ENCODE measurements around the gene NT5DC2.

Gene NT5DC2

DNA sequence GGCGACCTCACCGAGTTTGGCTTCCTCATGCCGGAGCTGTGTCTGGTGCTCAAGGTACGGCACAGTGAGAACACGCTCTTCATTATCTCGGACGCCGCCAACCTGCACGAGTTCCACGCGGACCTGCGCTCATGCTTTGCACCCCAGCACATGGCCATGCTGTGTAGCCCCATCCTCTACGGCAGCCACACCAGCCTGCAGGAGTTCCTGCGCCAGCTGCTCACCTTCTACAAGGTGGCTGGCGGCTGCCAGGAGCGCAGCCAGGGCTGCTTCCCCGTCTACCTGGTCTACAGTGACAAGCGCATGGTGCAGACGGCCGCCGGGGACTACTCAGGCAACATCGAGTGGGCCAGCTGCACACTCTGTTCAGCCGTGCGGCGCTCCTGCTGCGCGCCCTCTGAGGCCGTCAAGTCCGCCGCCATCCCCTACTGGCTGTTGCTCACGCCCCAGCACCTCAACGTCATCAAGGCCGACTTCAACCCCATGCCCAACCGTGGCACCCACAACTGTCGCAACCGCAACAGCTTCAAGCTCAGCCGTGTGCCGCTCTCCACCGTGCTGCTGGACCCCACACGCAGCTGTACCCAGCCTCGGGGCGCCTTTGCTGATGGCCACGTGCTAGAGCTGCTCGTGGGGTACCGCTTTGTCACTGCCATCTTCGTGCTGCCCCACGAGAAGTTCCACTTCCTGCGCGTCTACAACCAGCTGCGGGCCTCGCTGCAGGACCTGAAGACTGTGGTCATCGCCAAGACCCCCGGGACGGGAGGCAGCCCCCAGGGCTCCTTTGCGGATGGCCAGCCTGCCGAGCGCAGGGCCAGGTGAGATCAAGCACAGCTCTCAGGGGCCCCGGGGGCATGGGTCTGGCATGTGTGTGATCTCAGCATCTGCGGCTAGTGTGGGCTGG, 45.6 kb downstream of the NT5DC2 start:
- no peak for DNase-seq (ENCODE audit: low spot score)

DNA sequence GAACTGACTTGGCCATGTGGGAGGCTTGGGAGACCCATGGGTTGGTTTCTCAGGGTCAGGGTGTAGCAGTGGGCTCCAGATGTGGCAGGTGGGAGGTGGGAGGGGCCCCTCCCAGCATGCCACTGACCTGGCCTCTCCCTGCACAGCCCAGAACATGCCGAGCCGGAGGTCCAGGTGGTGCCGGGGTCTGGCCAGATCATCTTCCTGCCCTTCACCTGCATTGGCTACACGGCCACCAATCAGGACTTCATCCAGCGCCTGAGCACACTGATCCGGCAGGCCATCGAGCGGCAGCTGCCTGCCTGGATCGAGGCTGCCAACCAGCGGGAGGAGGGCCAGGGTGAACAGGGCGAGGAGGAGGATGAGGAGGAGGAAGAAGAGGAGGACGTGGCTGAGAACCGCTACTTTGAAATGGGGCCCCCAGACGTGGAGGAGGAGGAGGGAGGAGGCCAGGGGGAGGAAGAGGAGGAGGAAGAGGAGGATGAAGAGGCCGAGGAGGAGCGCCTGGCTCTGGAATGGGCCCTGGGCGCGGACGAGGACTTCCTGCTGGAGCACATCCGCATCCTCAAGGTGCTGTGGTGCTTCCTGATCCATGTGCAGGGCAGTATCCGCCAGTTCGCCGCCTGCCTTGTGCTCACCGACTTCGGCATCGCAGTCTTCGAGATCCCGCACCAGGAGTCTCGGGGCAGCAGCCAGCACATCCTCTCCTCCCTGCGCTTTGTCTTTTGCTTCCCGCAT, 46.4 kb downstream of the NT5DC2 start:
- no peak for DNase-seq (ENCODE audit: low spot score)

DNA sequence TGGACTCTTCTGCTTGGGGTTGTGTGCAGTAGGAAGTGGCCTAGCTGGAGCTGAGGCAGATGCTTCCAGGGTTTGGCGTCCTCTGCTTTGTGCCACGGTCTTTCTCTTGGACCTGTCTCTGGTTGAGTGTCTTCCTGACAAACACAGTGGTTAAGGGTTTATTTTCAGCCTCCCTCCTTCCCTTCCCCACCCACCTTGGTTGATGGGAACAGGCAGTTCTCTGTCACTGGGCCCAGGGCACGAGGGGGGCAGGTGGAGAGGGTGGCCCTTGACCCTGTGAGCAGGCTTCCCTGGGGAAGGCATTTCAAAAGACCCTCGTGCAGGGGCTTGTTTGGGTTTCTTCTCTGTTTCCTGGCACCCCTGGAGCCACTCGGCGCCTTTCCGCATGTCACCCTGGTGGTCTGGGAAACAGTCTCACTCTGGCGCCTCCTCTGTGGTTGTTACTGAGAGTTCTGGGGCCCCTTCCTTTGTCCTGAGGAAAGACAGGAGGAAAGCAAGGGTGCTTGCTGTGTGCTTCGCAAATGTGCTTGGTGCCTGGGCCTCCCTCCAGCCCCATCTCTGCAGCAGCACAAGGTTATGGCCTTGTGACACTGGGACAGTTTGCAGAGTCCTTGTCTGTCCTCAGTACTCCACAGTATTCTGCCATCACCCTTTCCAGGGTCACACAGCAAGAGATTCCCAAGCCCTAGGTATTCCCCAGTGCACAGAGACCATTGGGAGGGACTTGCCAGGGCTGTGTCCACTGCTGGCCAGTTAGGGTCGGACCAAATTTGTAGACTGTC, 48.8 kb downstream of the NT5DC2 start:
- DNase-seq (ENCODE audit: low spot score), result no peak

DNA sequence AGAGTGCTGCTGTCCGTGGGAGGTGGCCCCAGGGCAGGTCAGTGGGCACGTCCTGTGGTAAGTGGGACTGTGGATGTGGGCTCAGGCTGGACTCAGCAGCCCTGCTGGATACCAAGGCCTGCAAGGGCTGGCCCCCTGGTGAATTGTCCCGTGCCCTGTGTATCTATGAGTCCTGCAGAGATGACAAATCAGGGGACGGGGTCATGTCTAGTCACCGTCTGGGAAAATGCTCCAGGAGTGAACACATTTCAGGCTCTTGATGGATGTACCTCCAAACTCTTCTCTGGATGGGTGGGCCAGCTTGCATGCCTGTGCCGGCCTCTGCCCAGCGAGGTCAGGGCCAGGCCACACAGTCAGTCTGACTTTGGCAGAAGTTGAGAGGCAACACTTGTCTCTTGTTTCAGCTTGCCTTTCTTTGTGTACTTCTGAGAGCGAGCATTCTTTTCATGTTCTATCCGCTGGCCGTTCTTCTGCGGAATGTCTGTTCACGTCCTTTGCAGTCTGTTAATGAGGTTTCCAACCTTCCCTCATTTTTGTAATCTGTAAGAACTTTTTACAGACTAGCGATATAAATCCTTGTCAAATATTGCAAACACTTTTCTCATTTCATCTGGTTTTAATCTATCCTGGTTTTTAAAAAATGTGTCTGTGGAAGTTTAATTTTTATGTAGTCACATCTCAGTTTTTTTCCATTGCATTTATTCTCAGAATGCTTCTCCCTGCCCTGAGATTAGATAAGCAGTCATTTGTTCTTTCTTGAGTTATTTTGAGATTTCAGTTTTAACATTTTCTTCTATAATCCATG, 49.9 kb downstream of the NT5DC2 start:
- DNase-seq (ENCODE audit: low spot score), result no peak

DNA sequence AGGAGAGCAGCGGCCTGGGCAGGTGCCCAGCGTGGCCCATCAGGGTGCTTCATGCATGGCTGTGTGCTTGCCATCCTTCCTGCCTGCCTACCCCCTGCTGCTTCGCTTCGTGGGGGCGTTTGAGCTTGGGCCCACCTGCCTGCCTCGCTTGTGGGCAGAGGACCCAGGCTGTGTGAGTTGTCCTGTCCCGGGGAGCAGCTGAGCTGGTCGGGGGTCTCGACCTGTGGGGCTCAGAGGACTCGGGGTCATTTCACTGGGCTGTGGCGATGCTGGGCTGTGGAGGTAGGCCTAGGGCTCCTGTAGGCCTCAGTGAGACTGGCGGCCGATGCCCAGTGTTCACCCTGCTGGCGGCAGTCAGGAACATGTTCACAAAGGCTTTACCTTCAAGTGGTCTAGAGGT, 50.6 kb downstream of the NT5DC2 start:
- DNase-seq (ENCODE audit: low spot score), result no peak

DNA sequence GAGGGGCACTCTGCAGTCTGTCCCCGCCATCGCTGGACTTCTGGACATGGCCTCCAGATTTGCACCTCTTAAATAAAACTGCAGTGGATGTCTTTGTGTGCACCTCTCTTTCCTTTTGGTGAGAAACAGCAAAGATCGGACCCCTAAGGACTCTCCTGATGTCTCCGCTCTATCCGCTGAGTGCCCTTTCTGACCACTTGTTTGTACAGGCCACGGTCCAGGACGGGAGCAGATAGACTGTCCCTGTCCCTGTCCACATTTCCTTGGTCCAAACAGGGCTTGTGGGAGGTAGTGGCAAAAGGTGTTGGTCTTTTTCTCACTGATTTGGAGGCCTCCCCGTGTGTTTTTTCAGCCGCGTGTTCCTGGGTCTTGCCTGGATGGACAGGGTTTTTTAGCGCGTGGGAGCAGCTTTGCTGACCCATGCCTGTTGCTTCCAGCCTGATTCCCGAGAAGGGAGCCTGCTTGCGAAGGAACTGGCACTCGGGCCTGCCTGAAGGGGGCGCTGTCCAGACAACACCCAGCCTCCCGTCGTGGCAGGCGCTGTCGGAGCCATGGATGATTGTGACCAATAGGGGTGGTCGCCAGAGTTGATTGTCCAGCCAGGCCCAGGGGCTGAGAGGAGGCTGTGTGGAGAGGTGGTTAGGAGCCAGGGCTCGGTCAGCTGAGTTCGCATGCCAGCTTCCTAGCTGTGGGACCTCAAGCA, 51.7 kb downstream of the NT5DC2 start:
- no peak for DNase-seq (ENCODE audit: low spot score)

DNA sequence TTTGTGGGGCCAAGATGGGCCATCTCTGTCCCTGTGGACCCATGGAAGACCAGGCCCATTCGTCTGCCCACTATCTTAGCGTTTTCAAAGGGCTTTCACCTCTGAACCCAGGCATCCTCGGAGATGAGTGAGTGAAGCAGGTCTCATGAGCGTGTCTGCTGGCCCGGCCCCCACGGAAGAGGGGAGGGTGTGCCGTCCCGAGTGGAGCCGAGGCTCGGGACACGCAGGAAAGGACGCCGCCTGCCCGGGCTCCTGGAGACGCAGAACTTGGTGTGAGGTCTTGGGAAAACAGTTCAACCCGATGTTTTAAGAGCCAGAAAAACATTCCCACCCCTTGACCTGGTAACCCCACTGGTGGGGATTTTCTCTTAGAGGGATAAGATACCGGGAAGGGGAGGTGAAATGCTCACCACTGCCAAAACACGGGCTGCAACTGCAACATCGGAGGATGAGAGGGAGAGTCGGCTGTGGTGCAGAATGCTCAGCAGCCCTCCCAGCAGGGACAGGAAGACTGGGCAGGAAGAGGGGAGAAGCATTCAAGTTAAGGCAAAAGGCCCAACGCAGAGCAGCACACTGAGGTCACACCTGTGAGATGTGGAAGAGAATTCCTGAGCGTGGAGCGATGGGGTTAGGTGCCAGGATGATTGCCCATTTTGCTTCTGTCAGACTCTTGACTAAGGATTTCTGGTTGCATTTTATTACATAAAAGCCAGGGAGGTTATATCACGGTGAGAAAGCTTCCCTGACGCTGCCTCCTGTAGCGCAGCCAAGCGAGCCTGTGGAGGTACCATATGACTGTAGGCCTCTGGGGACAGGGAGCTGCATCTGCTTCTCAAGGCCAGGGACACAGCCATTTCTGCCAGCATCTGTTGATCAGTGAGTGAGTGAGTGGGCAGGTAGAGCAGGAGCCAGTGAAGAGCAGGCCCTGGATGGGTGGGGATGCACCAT, 52.6 kb downstream of the NT5DC2 start:
- no peak for DNase-seq (ENCODE audit: low spot score)

DNA sequence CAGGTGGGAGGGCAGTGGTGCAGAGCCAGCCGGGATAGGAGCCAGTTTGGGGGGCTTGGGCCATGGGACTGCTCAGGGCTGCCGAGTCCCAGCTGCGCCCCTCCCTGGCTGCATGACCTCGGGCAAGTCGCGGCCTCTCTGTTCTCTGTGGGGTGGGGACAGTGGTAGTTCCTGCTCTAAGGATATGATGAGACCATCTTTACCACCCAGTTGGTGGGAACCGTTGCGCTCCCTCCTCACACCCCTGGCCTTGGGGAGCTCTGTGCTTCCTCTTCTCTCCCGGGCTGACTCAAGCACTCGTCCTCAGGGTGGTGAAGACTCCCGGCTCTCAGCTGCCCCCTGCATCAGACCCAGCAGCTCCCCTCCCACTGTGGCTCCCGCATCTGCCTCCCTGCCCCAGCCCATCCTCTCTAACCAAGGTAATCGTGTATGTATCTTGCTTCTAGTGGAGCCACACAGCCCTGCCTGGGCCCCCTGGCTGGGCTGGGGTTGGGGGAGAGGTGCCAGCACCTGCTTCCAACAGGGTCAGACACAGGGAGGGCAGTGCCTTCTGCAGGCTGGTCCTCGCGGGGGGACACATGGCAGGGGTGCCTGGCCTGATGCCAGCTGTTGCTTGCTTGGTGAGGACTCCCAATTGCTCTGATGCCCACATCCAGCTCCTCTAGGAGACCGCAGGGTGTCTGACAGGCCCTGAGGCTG, 53.6 kb downstream of the NT5DC2 start:
- no peak for DNase-seq (ENCODE audit: low spot score)

DNA sequence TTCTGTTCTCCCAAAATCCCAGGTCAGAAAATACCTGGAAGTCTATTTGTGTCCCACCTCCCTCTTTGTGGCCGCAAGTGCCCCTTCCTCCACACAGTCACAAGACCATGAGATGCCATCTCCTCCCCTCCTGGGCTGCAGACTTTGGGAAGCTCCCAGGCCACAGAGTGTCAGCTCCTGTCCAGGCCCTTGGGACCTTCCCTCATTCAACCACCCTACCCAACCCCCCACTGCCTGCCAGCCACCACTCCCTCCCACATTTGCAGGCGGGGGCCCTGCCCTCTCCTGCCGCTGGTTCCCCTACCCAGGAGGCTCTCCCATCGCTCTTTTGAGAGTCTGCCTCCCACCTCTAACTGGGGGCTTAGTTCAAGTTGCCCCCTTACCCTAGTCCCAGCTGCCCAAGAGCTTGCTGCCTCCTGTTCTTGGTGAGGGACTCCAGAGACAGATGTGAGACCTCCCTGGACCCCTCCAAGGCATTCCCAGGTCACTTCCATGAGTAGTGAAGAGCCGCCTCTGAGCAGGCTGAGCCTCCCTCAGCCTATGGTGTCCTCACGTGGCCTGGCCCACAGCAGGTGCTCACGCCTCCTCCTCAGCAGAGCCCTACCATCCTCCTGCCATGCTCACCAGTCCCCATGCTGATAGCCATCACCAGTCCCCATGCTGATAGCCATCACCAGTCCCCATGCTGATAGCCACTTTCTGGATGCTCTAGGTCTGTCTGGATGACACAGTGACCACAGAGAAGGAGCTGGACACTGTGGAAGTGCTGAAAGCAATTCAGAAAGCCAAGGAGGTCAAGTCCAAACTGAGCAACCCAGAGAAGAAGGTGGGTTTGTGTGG, 54.4 kb downstream of the NT5DC2 start:
- no peak for DNase-seq (ENCODE audit: low spot score)

DNA sequence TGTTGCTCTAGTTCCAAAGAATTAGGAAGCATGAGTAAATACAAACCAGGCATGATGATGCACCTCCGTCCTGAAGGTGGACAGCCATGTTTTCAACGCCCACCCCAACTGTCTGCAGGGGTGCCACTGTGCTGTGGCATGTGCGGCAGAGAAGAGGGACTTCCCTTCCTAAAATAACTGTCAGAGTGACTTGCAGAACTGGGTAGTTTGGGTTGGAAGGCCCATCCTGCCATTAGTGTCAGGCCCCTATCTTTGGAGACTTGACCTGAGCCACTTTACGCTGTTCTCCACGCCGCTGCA, 55.9 kb downstream of the NT5DC2 start:
- no peak for DNase-seq (ENCODE audit: low spot score)

DNA sequence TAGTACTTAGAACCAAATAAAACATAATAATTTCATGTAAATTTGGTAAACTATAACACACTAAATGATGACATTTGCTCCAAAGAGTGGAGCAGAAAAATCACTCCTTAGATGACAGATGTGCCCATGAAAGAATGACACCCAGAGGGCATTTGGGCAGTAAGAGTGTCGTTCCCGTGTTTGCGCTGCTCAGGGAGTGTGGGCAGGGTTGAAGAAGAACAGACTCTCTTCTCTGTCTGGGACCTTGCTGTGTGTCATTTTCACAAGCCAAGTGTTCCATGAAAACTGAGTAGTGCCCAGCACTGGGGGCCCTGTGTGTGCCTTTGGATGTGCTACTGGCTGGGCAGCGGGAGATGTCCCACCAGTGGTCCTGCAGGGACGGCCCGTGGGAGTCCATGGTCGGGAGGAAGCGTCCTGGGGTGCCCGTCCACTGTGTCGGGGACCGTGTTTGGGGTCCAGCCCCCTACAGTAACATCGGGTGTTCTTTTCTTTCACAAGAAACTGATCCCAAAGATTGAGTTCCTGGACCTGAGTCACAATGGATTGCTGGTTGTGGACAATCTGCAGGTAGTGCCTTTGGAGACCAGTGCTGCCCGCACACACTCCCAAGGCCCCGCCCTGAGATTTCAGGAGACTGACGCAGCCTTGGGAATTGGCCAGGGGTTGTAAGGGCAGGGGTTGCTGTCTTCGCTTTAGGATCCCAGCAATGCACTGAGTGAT, 56.4 kb downstream of the NT5DC2 start:
- DNase-seq (ENCODE audit: low spot score), result no peak

Data from Ammon's horn (tissue), 1 donor.